Type B pancreatic cell (in vitro differentiated cells): ENCODE data around the gene ANXA7. TPM values are rescaled to one million over a fixed set of nuclear protein-coding genes. Genes with fewer than 3 reads are reported as not detected.

Source experiments
- DNase-seq: peaks from one replicate; pipeline ENCODE4 v3.0.0; 2021; ENCODE audit warnings: mixed read lengths; ENCODE audit not compliant: unreplicated experiment; ENCODE audit errors: extremely low spot score
- H3K27ac Mint-ChIP-seq: 2 replicates; pipeline ENCODE4 v1.8.0; 2021; ENCODE audit warnings: mild to moderate bottlenecking, mixed read lengths
- H3K27me3 Mint-ChIP-seq: 2 replicates; pipeline ENCODE4 v1.8.0; 2021; ENCODE audit warnings: mixed read lengths
- H3K36me3 Mint-ChIP-seq: 2 replicates; pipeline ENCODE4 v1.8.0; 2021; ENCODE audit warnings: mixed read lengths
- H3K4me1 Mint-ChIP-seq: one replicate; pipeline ENCODE4 v1.8.0; 2021; ENCODE audit warnings: mixed read lengths; ENCODE audit not compliant: unreplicated experiment
- H3K4me3 Mint-ChIP-seq: 2 replicates; pipeline ENCODE4 v1.8.0; 2021; ENCODE audit warnings: mild to moderate bottlenecking, mixed read lengths
- H3K9me3 Mint-ChIP-seq: 2 replicates; pipeline ENCODE4 v1.8.0; 2021; ENCODE audit warnings: mixed read lengths
- CTCF ChIP-seq: fragments of 200-600 bp; sonication (generic); conservative IDR thresholded peaks from 2 replicates; pipeline ENCODE4 v1.5.0; 2021; ENCODE audit warnings: antibody characterized with exemption, mild to moderate bottlenecking
- total RNA-seq: library from RNA; stranded (reverse); gene quantifications from 2 replicates; pipeline ENCODE4 v1.2.1, GENCODE V29; 2021; ENCODE audit warnings: low replicate concordance

The ANXA7 gene
- total RNA-seq, 1 donor from 2014 or later, result 60.6 TPM

GRCh38 chr10:73433538-73433867, 19.6 kb upstream of the ANXA7 start, which contains the start of gene MSS51:
Gene MSS51, minus strand, starts transcription at chr10:73433561. Its CDS starts 5,277 bp downstream, at chr10:73428284.
- H3K4me1 Mint-ChIP-seq, result peaks cover 7% of the 10 kb centered on the region
- H3K9me3 Mint-ChIP-seq, result no peaks in the 10 kb centered on the region
- TF ChIP-seq CTCF, result no peak
- DNase-seq, result no peak
- no peak within 1 kb of the TSS for H3K4me3 Mint-ChIP-seq
- peaks cover 7% of the 10 kb centered on the region for H3K36me3 Mint-ChIP-seq
- no peak within 1 kb of the TSS for H3K27ac Mint-ChIP-seq
- H3K27me3 Mint-ChIP-seq, result no peaks in the 10 kb centered on the region

GRCh38 chr10:73432646-73433537, 19.0 kb upstream of the ANXA7 start:
- peaks cover 7% of the 10 kb centered on the region for H3K36me3 Mint-ChIP-seq
- no peak overlapping the region for H3K27ac Mint-ChIP-seq
- TF ChIP-seq CTCF, result no peak
- H3K27me3 Mint-ChIP-seq, result no peaks in the 10 kb centered on the region
- DNase-seq, result no peak
- H3K4me3 Mint-ChIP-seq, result no peak overlapping the region
- H3K4me1 Mint-ChIP-seq, result peaks cover 7% of the 10 kb centered on the region
- H3K9me3 Mint-ChIP-seq, result no peaks in the 10 kb centered on the region

DNA sequence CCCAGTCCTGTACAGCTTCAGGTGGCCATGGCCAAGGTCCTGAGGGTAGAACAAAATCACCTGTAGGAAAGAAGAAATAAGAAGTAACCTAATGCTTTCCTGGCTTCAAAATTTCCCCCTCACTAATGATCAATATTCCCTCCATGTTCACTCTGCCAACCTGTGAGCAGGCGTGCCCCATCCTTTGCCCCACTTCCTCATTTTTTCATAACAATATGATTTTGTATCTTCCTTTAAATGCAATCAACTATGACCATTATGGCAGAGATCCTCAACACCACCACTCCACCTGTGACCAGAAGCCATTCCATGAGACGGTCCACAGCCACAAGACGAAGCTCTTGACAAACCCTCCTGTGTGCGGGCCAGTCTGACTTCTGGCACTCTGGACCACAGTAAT, 12.5 kb upstream of the ANXA7 start:
- Mint-ChIP-seq H3K27ac (no peak overlapping the region), H3K4me1 (peaks cover 5% of the 10 kb centered on the region), H3K9me3 (no peaks in the 10 kb centered on the region), H3K27me3 (no peaks in the 10 kb centered on the region), H3K36me3 (peaks cover 46% of the 10 kb centered on the region), H3K4me3 (no peak overlapping the region)
- no peak for TF ChIP-seq CTCF
- DNase-seq, result no peak

DNA sequence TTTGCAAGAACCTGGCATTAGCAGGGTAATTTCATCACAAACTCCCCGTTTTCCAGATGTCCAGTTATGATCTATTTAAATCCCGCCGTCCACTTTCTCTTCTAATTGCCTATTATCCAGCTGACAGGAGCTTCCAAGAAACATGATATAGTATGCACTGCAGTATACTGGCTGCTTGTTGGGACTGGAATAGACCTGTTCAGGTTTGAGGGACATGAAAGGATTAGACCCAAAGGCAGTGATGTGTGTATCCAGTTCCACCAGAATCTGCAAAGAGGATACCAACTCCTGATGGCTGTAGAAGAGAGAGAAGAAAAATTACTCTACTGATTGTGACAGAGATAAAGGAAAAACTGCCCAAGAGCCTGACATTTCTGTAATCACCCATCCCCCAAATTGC, 10.6 kb upstream of the ANXA7 start:
- Mint-ChIP-seq H3K27me3 (no peaks in the 10 kb centered on the region), H3K9me3 (no peaks in the 10 kb centered on the region), H3K4me3 (peak overlapping the region; percentile 31), H3K36me3 (peaks cover 42% of the 10 kb centered on the region), H3K4me1 (peaks cover 5% of the 10 kb centered on the region), H3K27ac (no peak overlapping the region)
- DNase-seq, result no peak
- TF ChIP-seq CTCF, result no peak

GRCh38 chr10:73423309-73423708, 9.5 kb upstream of the ANXA7 start:
- Mint-ChIP-seq H3K27me3 (no peaks in the 10 kb centered on the region), H3K9me3 (no peaks in the 10 kb centered on the region), H3K36me3 (peaks cover 42% of the 10 kb centered on the region), H3K27ac (no peak overlapping the region), H3K4me1 (peaks cover 9% of the 10 kb centered on the region), H3K4me3 (no peak overlapping the region)
- TF ChIP-seq CTCF, result no peak
- no peak for DNase-seq
